HG02970 (cell line): Measurements from ENCODE around the gene IRAK2.
"Not testable (repeated sequence)": the region's sequence is repeated elsewhere in the genome, so short reads cannot be mapped to it uniquely, and the experiment has no call there.

Experiments used
- ATAC-seq: cut with Tn5 transposase; IDR thresholded peaks from one replicate; pipeline ENCODE4 v1.9.1; 2021; ENCODE audit warnings: mild to moderate bottlenecking, moderate library complexity, moderate number of reproducible peaks; ENCODE audit not compliant: unreplicated experiment, low FRiP score

The IRAK2 gene, protein sequence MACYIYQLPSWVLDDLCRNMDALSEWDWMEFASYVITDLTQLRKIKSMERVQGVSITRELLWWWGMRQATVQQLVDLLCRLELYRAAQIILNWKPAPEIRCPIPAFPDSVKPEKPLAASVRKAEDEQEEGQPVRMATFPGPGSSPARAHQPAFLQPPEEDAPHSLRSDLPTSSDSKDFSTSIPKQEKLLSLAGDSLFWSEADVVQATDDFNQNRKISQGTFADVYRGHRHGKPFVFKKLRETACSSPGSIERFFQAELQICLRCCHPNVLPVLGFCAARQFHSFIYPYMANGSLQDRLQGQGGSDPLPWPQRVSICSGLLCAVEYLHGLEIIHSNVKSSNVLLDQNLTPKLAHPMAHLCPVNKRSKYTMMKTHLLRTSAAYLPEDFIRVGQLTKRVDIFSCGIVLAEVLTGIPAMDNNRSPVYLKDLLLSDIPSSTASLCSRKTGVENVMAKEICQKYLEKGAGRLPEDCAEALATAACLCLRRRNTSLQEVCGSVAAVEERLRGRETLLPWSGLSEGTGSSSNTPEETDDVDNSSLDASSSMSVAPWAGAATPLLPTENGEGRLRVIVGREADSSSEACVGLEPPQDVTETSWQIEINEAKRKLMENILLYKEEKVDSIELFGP

GRCh38 chr3:10164546-10165393 is at the start of gene IRAK2:
TSS of gene IRAK2 (plus strand) at chr3:10164919. CDS start at chr3:10164955, 36 bp downstream.
- ATAC-seq, result peak; percentile 53

GRCh38 chr3:10115326-10116137 is 49.2 kb upstream of the IRAK2 start, which contains the start of gene BRK1:
TSS of gene BRK1 (plus strand) at chr3:10115675. CDS start at chr3:10115702, 27 bp downstream.
- peak; percentile 94 for ATAC-seq

DNA sequence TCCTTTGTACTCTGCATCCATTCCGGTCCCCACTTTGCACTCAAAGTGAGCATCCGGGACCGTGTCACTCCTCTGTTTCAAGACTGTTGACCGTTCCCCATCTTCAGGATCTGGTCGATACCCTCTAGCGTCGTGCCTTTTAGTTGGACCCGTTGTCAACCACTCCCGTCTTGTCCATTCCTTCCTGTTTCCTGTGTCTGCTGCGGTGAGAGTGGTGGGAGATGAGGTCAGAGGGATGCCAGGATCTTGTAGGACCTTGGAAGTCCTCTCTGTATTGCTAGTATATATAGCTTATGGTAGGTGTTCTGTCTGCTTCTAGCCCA is 48.6 kb upstream of the IRAK2 start:
- ATAC-seq, result peak; percentile 21

DNA sequence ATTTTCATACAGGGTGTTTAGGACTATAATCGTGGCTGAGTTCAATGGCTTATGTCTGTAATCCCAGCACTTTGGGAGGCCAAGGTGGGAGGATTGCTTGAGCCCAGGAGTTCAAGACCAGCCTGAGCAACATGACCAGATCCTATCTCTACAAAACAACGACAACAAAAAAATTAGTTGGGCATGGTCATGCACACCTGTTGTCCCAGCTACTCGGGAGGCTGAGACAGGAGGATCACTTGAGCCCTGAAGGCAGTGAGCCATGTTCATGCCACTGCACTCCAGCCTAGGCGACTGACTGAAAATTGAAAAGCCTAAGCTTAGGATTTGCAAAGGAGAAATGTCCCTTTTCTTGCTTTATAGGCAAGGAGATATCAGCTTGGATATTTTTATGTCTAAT is 47.8 kb upstream of the IRAK2 start:
- ATAC-seq, result no peak

DNA sequence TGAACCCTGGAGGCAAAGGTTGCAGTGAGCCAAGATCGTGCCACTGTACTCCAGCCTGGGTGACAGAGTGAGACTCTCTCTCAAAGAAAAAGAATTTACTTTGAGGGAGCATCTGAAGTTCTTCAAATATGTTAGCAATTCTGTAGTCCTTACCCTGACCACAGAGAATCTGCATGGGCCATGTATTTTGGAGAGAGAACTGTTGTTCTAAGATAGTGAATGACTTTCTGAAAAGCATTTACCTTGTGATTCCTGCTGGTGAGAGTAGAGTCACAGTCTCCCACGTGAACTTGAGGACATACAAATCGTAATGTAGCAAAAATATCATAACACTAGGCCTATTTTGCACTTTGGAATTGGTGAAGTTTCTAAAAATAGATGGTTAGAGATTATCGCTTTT is 45.3 kb upstream of the IRAK2 start:
- no peak for ATAC-seq

DNA sequence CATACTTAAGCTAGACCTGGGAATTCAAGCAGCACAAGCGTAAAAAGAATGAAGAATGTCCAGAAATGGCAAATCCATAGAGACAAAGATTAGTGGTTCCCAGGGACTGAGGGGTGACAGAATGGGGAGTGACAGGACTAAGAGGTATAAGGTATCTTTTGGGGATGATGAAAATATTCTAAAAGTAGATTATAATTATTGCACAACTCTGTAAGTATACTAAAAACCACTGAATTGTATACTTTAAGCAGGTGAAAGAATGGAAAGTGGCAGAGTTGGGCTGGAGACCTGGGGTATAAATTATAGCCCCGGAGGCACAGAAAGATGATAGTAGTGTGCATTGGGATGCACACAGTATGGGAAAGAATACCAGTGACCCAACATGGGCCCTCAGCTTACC is 43.7 kb upstream of the IRAK2 start:
- no peak for ATAC-seq

- no peak for ATAC-seq
Observed at GRCh38 chr3:10122724-10123123, 42.0 kb upstream of the IRAK2 start.

DNA sequence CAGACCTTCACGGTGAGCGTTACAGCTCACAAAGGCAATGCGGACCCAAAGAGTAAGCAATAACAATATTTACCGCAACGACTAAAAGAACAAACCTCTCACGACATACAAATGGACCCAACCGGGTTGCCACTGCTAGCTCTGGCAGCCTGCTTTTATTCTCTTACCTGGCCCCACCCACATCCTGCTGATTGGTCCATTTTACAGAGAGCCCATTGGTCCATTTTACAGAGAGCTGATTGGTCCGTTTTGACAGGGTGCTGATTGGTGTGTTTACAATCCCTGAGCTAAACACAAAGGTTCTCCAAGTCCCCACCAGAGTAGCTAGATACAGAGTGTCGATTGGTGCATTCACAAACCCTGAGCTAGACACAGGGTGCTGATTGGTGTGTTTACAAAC is 28.8 kb upstream of the IRAK2 start:
- not testable (repeated sequence) for ATAC-seq

- ATAC-seq, result no peak
Observed at GRCh38 chr3:10136426-10137005, 28.2 kb upstream of the IRAK2 start.

DNA sequence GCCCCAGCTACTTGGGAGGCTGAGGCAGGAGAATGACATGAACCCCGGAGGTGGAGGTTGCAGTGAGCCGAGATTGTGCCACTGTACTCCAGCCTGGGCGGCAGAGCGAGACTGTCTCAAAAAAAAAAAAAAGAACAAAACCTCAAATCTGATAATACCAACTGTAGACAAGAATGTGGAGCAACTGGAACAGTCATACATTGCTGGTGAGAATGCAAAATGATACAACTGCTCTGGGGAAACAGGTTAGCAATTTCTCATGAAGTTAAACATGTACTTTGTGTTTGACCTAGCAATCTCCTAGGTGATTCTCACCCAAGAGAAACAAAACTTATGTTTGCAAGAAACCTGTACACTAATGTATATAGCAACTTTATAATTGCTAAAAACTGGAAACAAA is 27.5 kb upstream of the IRAK2 start:
- ATAC-seq, result no peak

DNA sequence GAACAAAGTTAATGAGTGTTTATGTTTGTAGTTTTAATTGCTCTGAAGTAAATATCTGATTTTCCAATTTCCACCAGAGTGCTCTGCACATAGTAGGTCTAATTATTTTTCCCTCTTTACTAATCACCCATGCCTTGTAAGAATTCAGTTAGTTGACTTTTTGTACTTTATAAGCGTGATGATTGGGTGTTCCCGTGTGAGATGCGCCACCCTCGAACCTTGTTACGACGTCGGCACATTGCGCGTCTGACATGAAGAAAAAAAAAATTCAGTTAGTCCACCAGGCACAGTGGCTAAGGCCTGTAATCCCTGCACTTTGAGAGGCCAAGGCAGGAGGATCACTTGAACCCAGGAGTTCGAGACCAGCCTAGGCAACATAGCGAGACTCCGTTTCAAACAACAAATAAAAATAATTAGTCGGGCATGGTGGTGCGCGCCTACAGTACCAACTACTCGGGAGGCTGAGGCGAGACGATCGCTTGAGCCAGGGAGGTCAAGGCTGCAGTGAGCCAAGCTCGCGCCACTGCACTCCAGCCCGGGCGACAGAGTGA is 23.6 kb upstream of the IRAK2 start:
- no peak for ATAC-seq

DNA sequence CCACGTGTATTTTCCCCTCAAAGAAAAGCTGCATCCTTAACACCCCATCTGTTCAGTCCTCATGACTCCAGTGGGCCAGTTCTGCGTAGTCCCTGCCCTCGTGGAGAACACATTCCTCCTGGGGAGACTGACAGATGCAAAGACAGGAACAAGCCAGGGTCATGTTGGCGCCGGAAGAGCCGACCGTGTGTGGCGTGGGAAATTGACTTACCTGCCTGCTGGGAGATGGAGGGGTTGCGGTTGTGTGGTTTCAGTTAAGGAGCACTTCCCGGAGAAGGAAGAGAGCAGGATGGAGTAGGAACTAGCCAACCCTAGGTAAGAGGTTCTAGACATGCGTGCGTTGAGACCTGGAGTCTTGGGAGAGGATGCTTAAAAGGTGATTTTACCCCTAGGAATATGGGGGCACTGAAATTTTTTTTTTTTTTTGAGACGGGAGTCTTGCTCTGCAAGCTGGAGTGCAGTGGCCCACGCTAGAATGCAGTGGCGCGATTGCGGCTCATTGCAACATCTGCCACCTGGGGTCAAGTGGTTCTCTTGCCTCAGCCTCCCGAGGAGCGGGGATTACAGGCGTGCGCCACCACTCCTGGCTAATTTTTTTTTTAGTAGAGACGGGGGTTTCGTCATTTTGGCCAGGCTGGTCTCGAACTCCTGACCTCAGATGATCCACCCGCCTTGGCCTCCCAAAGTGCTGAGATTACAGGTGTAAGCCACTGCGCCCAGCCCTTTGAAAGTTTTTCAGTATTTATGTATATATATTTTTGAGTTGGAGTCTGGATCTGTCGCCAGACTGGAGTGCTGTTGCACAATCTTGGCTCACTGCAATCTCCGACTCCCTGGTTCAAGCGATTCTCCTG is 21.8 kb upstream of the IRAK2 start:
- no peak for ATAC-seq

- no peak for ATAC-seq
Observed at GRCh38 chr3:10145685-10146084, 19.0 kb upstream of the IRAK2 start.

DNA sequence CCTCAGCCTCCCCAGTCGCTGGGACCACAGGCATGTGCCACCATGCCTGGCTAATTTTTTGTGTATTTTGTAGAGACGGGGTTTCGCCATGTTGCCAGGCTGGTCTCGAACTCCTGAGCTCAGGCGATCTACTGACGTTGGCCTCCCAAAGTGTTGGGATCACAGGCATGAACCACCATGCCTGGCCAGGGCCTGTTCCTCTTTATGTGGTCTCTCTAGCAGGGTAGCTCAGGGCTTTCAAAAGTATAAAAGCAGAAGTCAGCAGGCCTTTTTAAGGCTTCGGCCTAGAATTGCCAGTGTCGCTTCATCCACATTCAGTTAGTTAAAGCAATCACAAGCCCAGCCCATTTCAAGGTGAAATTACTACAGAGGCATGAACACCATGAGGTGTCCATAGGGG is 15.5 kb upstream of the IRAK2 start:
- no peak for ATAC-seq

- no peak for ATAC-seq
Observed at GRCh38 chr3:10150987-10151386, 13.7 kb upstream of the IRAK2 start.

GRCh38 chr3:10154335-10155122 is 10.2 kb upstream of the IRAK2 start:
- no peak for ATAC-seq

- no peak for ATAC-seq
Observed at GRCh38 chr3:10155123-10155472, 9.6 kb upstream of the IRAK2 start.

DNA sequence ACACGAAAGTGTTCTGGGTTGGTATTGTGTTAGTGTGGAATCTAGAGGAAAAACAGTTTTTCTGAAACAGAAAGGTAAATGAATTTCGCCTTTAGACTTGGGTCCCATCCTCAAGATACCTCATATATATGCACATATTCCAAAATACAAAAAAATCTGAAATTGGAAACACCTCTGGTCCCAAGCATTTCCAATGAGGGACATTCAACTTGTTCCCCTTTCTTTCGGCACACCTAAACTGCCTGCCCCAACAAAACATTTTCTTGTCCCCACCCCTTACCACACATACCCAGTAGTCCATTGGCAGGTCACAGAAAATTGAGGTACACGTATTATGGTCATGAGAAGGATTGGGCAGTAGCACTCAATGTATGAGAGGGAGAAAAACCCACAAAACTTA is 9.1 kb upstream of the IRAK2 start:
- no peak for ATAC-seq
